Mucosa of descending colon (tissue), 3 donors: ENCODE measurements around the gene CACNA1D. TPM values are rescaled to one million over a fixed set of nuclear protein-coding genes. Genes with fewer than 3 reads are reported as not detected.

Source experiments
- ATAC-seq: fragments of 200-7000 bp; cut with Tn5 transposase; one replicate; pipeline ENCODE4 v1.9.1; 2020; ENCODE audit warnings: mild to moderate bottlenecking, moderate library complexity
- DNase-seq, 3 donors: peaks; one replicate each; pipeline ENCODE4 v3.0.0-alpha.2; 2020
- H3K36me3 ChIP-seq: fragments of 200-600 bp; one replicate; pipeline ENCODE4 v1.8.0; 2021; ENCODE audit warnings: low read depth, mild to moderate bottlenecking
- H3K4me1 ChIP-seq: fragments of 200-600 bp; one replicate; pipeline ENCODE4 v1.8.0; 2021; ENCODE audit warnings: low read depth, mild to moderate bottlenecking
- H3K4me3 ChIP-seq: fragments of 200-600 bp; one replicate; pipeline ENCODE4 v1.8.0; 2021; ENCODE audit warnings: mild to moderate bottlenecking
- H3K9me3 ChIP-seq: fragments of 200-600 bp; one replicate; pipeline ENCODE4 v1.8.0; 2021; ENCODE audit warnings: mild to moderate bottlenecking
- CTCF ChIP-seq: fragments of 200-600 bp; IDR thresholded peaks from one replicate; pipeline ENCODE4 v1.8.0; 2022; ENCODE audit warnings: antibody characterized with exemption, mild to moderate bottlenecking
- intact Hi-C, 2 donors: fragments of 100-400 bp; cut with DNase I in 1 of 2; cut with micrococcal nuclease in 1 of 2; formaldehyde crosslinking; loops; one replicate each; pipeline versions ENCODE4 v1.11.0 to v1.11.1; 2022; cut with DNase I, micrococcal nuclease
- total RNA-seq, 3 donors: library from RNA; stranded (reverse); fragmentation: NEBNext Ultra II Directional in 2 of 3; extraction: Animal tissue kit (Norgen Biotek cat#: 25700) in 2 of 3; gene quantifications; one replicate each; pipeline versions ENCODE4 v1.2.1 to v1.2.4, GENCODE V29; 2021 to 2023
- donor health status: DM: no; HTN: no; CAD: no; lungs with moderate emphysema.
- donor health status: DM: no; HTN: no; CAD: no.
- donor health status: DM: no; HTN: yes; CAD: no.

CACNA1D gene
- total RNA-seq, 3 donors from 2014 or later: 13.8 to 38.1 (median 22.2) TPM

GRCh38 chr3:53702776-53703530 lies 208.5 kb downstream of the CACNA1D start:
- Histone ChIP-seq H3K36me3 (no peaks in the 10 kb centered on the region), H3K9me3 (no peaks in the 10 kb centered on the region), H3K4me3 (no peak overlapping the region), H3K4me1 (no peaks in the 10 kb centered on the region)
- ATAC-seq: no peak
- DNase-seq: no peak
- TF ChIP-seq CTCF: no peak
- intact Hi-C loops: loop anchor here in 1 of 2 donors (5.0 kb wide), 1 partner anchor 326 kb away; no protein-coding TSS in a partner anchor

GRCh38 chr3:53703630-53704362 lies 209.4 kb downstream of the CACNA1D start:
- DNase-seq: no peak
- H3K4me1 ChIP-seq: no peaks in the 10 kb centered on the region
- no peak for TF ChIP-seq CTCF
- no peaks in the 10 kb centered on the region for H3K9me3 ChIP-seq
- no peak for ATAC-seq
- no peaks in the 10 kb centered on the region for H3K36me3 ChIP-seq
- intact Hi-C loops: loop anchor here in 1 of 2 donors (5.0 kb wide), 1 partner anchor 326 kb away; no protein-coding TSS in a partner anchor
- no peak overlapping the region for H3K4me3 ChIP-seq

- Histone ChIP-seq H3K36me3 (no peaks in the 10 kb centered on the region), H3K4me1 (no peaks in the 10 kb centered on the region), H3K4me3 (no peak overlapping the region), H3K9me3 (no peaks in the 10 kb centered on the region)
- no peak for ATAC-seq
- DNase-seq: no peak
- TF ChIP-seq CTCF: no peak
- intact Hi-C loops: loop anchor here in 1 of 2 donors (5.0 kb wide), 1 partner anchor 327 kb away; no protein-coding TSS in a partner anchor
Measured at GRCh38 chr3:53704363-53704725, 209.9 kb downstream of the CACNA1D start.

GRCh38 chr3:53705024-53705745 lies 210.8 kb downstream of the CACNA1D start:
- Histone ChIP-seq H3K36me3 (no peaks in the 10 kb centered on the region), H3K9me3 (no peaks in the 10 kb centered on the region), H3K4me3 (no peak overlapping the region), H3K4me1 (no peaks in the 10 kb centered on the region)
- ATAC-seq (no peak), DNase-seq (no peak)
- intact Hi-C loops: no loop called here
- TF ChIP-seq CTCF: no peak

GRCh38 chr3:53705774-53706173 lies 211.4 kb downstream of the CACNA1D start:
- TF ChIP-seq CTCF: no peak
- intact Hi-C loops: no loop called here
- no peaks in the 10 kb centered on the region for H3K9me3 ChIP-seq

More at GRCh38 chr3:53705774-53706173, 211.4 kb downstream of the CACNA1D start:
- Histone ChIP-seq H3K4me1 (no peaks in the 10 kb centered on the region), H3K36me3 (no peaks in the 10 kb centered on the region), H3K4me3 (no peak overlapping the region)
- DNase-seq: no peak
- no peak for ATAC-seq
